ENCODE results near the gene TNFAIP2. TPM values are rescaled to one million over a fixed set of nuclear protein-coding genes. Genes with fewer than 3 reads are reported as not detected.

Gene TNFAIP2
- total RNA-seq, 1 experiment from 2014 or later = 87.3 TPM

DNA sequence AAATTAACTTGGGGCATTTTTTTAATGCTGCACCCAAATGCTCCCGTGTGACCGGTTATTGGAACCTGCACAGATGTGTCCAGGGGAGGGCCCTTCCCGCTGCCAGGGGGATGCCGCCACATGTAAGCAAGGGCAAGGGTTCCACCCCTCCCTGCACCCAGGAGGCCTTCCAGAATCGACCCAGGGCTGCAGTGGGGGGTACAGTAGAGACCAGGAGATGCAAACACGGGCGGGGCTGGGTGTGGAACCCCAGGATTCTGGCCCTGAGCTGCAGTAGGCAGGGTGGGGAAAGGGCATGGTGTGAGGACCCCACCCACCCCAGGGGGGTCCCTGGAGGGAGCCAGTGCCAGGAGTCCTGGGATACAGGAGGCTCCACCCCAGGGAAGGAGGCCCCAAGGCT, 54.1 kb downstream of the TNFAIP2 start:
- Histone ChIP-seq H3K4me3 (ENCODE audit: low read length) (no peak overlapping the region), H3K9me3 (ENCODE audit: low read length) (no peaks in the 10 kb centered on the region), H3F3A (ENCODE audit: low read length, unreplicated experiment) (no peaks in the 10 kb centered on the region), H4K20me1 (ENCODE audit: low read length) (no peaks in the 10 kb centered on the region), H3K4me1 (ENCODE audit: insufficient read depth, low read length) (peaks cover 11% of the 10 kb centered on the region), H3K79me2 (ENCODE audit: low read length) (no peaks in the 10 kb centered on the region), H3K9ac (ENCODE audit: low read length) (no peak overlapping the region), H3K9me2 (replicated peaks; ENCODE audit: low read length) (no peaks in the 10 kb centered on the region), H3K27ac (ENCODE audit: low read length) (no peak overlapping the region), H3K36me3 (ENCODE audit: low read depth, low read length) (no peaks in the 10 kb centered on the region), H3K27me3 (ENCODE audit: low read length) (no peaks in the 10 kb centered on the region), H3K4me2 (ENCODE audit: low read length) (no peak overlapping the region), H2AFZ (ENCODE audit: low read length) (no peak overlapping the region)
- CTCF ChIA-PET = no interaction called here
- ATAC-seq (no peak), DNase-seq (no peak)
- POLR2A ChIA-PET (ENCODE audit: unreplicated experiment) = no interaction called here
- BruUV-seq (replicated peaks) = no TSS peak
- intact Hi-C loops (cut with micrococcal nuclease) = no loop called here
- no peak for TF ChIP-seq EZH2 (IDR thresholded peaks at IDR 0.05; ENCODE audit: low read length, unreplicated experiment)
- TF ChIP-seq EZH2phosphoT487 (IDR thresholded peaks at IDR 0.05; ENCODE audit: borderline replicate concordance, low read length) = no peak
- TF ChIP-seq CTCF (conservative IDR thresholded peaks at IDR 0.05; ENCODE audit: low read depth, low read length) = no peak

- ATAC-seq = no peak
- no peaks in the 10 kb centered on the region for H3K27me3 ChIP-seq (ENCODE audit: low read length)
- no peaks in the 10 kb centered on the region for H3F3A ChIP-seq (ENCODE audit: low read length, unreplicated experiment)
- no peak overlapping the region for H2AFZ ChIP-seq (ENCODE audit: low read length)
- BruUV-seq (replicated peaks) = no TSS peak
- H3K9me2 ChIP-seq (replicated peaks; ENCODE audit: low read length) = no peaks in the 10 kb centered on the region
- H3K9ac ChIP-seq (ENCODE audit: low read length) = no peak overlapping the region
- no peak overlapping the region for H3K4me2 ChIP-seq (ENCODE audit: low read length)
- ChIA-PET POLR2A (ENCODE audit: unreplicated experiment) (no interaction called here), CTCF (no interaction called here)
- no peaks in the 10 kb centered on the region for H3K9me3 ChIP-seq (ENCODE audit: low read length)
- H4K20me1 ChIP-seq (ENCODE audit: low read length) = no peaks in the 10 kb centered on the region
- DNase-seq = no peak
- no peak overlapping the region for H3K4me3 ChIP-seq (ENCODE audit: low read length)
- no peaks in the 10 kb centered on the region for H3K79me2 ChIP-seq (ENCODE audit: low read length)
- TF ChIP-seq EZH2phosphoT487 (IDR thresholded peaks at IDR 0.05; ENCODE audit: borderline replicate concordance, low read length) (no peak), EZH2 (IDR thresholded peaks at IDR 0.05; ENCODE audit: low read length, unreplicated experiment) (no peak), CTCF (conservative IDR thresholded peaks at IDR 0.05; ENCODE audit: low read depth, low read length) (no peak)
- H3K36me3 ChIP-seq (ENCODE audit: low read depth, low read length) = no peaks in the 10 kb centered on the region
- H3K27ac ChIP-seq (ENCODE audit: low read length) = no peak overlapping the region
- peaks cover 1% of the 10 kb centered on the region; the same call in 1 of the 2 replicates for H3K4me1 ChIP-seq (ENCODE audit: insufficient read depth, low read length)
- intact Hi-C loops (cut with micrococcal nuclease) = no loop called here
Observed at GRCh38 chr14:103178521-103178920, 55.3 kb downstream of the TNFAIP2 start.

DNA sequence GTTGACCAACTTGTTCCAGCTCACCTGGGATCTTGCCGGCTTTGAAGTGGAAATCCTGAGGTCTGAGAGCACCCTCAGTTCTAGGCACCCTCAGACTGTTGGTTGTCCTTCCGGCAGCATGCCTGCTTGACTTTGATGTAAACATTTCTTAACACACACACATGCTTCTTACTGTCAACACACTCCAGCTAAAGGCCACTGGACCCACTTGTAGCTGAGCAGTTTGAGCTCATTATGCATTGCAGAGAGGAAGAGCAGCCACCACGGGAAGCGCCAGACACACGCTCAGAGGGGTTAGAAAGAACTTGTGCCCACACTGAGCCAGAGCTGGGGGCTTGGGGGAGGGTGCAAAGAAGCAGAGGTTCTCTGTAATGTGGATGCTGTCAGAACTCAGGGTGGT, 55.8 kb downstream of the TNFAIP2 start:
- no peaks in the 10 kb centered on the region for H3K9me3 ChIP-seq (ENCODE audit: low read length)
- ChIA-PET CTCF (no interaction called here), POLR2A (ENCODE audit: unreplicated experiment) (no interaction called here)
- no peak overlapping the region for H3K4me3 ChIP-seq (ENCODE audit: low read length)
- no peak overlapping the region for H2AFZ ChIP-seq (ENCODE audit: low read length)
- H3K9ac ChIP-seq (ENCODE audit: low read length) = no peak overlapping the region
- BruUV-seq (replicated peaks) = no TSS peak
- H3K36me3 ChIP-seq (ENCODE audit: low read depth, low read length) = no peaks in the 10 kb centered on the region
- H3K79me2 ChIP-seq (ENCODE audit: low read length) = no peaks in the 10 kb centered on the region
- intact Hi-C loops (cut with micrococcal nuclease) = no loop called here
- H3K27ac ChIP-seq (ENCODE audit: low read length) = no peak overlapping the region
- H3F3A ChIP-seq (ENCODE audit: low read length, unreplicated experiment) = no peaks in the 10 kb centered on the region
- H3K27me3 ChIP-seq (ENCODE audit: low read length) = no peaks in the 10 kb centered on the region
- no peaks in the 10 kb centered on the region for H4K20me1 ChIP-seq (ENCODE audit: low read length)
- no peaks in the 10 kb centered on the region for H3K4me1 ChIP-seq (ENCODE audit: insufficient read depth, low read length)
- DNase-seq (no peak), ATAC-seq (no peak)
- TF ChIP-seq EZH2phosphoT487 (IDR thresholded peaks at IDR 0.05; ENCODE audit: borderline replicate concordance, low read length) (no peak), CTCF (conservative IDR thresholded peaks at IDR 0.05; ENCODE audit: low read depth, low read length) (no peak)
- no peaks in the 10 kb centered on the region for H3K9me2 ChIP-seq (replicated peaks; ENCODE audit: low read length)
- H3K4me2 ChIP-seq (ENCODE audit: low read length) = no peak overlapping the region

Data from PC-3 (cell line).